Peyer's patch (tissue), 4 donors: Measurements from ENCODE around the gene AP5S1.

Experiments
- POLR2A ChIP-seq, 2 donors: fragments of 450-650 bp; IDR thresholded peaks; one replicate each; pipeline ENCODE4 v1.5.1; 2017; ENCODE audit warnings: antibody characterized with exemption in 2 of 2, mild to moderate bottlenecking in 2 of 2, moderate library complexity in 2 of 2
- TF ChIP-seq, protein P1 (sequence below), 6 experiments: fragments of 450-650 bp in 4 of 6; fragments of 200-600 bp in 2 of 6; sonication (generic) in 1 of 6; IDR thresholded peaks; one replicate each; pipeline ENCODE4 v1.5.1; 2017 to 2019; ENCODE audit warnings: antibody characterized with exemption in 6 of 6, mild to moderate bottlenecking in 3 of 6, moderate library complexity in 1 of 6

DNA sequence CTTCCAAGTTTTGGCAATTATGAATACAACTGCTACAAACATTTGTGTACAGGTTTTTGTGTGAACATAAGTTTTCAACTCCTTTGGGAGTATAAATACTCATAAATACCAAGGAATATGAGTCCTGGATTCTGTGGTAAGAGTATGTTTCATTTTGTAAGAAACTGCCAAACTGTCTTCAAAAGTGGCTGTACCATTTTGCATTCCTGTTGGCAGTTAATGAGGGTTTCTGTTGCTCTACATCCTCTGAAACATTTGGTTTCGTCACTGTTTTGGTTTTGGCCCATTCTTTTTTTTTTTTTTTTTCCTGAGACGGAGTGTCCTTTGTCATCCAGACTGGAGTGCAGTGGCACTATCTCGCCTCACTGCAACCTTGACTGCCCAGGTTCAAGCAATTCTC is 8.5 kb downstream of the AP5S1 start:
- TF ChIP-seq, protein P1, sequence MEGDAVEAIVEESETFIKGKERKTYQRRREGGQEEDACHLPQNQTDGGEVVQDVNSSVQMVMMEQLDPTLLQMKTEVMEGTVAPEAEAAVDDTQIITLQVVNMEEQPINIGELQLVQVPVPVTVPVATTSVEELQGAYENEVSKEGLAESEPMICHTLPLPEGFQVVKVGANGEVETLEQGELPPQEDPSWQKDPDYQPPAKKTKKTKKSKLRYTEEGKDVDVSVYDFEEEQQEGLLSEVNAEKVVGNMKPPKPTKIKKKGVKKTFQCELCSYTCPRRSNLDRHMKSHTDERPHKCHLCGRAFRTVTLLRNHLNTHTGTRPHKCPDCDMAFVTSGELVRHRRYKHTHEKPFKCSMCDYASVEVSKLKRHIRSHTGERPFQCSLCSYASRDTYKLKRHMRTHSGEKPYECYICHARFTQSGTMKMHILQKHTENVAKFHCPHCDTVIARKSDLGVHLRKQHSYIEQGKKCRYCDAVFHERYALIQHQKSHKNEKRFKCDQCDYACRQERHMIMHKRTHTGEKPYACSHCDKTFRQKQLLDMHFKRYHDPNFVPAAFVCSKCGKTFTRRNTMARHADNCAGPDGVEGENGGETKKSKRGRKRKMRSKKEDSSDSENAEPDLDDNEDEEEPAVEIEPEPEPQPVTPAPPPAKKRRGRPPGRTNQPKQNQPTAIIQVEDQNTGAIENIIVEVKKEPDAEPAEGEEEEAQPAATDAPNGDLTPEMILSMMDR (IDR thresholded peaks at IDR 0.05), result no peak
- no peak for TF ChIP-seq POLR2A (IDR thresholded peaks at IDR 0.05)
